GM21390 (cell line): Measurements from ENCODE around the gene CYP1A2.
"Not testable (repeated sequence)": the region's sequence is repeated elsewhere in the genome, so short reads cannot be mapped to it uniquely, and the experiment has no call there.

Source experiments
- ATAC-seq: cut with Tn5 transposase; IDR thresholded peaks from one replicate; pipeline ENCODE4 v1.9.1; 2021; ENCODE audit not compliant: unreplicated experiment

The CYP1A2 gene, protein sequence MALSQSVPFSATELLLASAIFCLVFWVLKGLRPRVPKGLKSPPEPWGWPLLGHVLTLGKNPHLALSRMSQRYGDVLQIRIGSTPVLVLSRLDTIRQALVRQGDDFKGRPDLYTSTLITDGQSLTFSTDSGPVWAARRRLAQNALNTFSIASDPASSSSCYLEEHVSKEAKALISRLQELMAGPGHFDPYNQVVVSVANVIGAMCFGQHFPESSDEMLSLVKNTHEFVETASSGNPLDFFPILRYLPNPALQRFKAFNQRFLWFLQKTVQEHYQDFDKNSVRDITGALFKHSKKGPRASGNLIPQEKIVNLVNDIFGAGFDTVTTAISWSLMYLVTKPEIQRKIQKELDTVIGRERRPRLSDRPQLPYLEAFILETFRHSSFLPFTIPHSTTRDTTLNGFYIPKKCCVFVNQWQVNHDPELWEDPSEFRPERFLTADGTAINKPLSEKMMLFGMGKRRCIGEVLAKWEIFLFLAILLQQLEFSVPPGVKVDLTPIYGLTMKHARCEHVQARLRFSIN

DNA sequence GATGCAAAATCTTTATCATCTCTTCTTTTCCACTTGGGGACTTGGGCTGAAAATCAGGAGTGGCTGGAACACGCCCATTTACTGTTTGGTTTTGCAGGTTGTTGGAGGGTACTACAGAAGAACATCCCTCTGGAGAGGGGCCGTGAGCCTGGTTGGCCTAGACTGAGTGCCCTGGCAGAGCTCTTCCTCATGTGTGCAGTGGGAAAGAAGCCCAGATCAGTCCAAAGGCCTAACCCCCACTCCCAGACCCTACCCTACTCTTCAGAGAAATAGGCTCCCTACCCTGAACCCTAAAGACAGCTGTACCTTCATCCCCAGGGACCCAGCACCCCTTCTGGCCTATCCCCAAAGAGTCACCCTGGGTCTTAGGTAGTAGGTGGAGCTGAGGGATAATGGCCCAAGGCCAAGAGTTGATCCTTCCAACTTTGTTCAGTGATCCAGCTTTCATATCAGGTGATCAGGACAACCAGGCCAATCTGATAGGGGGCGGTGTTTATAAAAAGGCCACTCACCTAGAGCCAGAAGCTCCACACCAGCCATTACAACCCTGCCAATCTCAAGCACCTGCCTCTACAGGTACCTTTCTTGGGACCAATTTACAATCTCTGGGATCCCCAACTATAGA, at the start of gene CYP1A2:
Gene CYP1A2 (plus strand): TSS at position 524 of the 625 bp plus-strand sequence. CDS start 894 bp downstream, outside the sequence.
- ATAC-seq = no peak

GRCh38 chr15:74709011-74709410, 39.6 kb upstream of the CYP1A2 start:
- no peak for ATAC-seq

GRCh38 chr15:74709892-74710291, 38.8 kb upstream of the CYP1A2 start:
- no peak for ATAC-seq

DNA sequence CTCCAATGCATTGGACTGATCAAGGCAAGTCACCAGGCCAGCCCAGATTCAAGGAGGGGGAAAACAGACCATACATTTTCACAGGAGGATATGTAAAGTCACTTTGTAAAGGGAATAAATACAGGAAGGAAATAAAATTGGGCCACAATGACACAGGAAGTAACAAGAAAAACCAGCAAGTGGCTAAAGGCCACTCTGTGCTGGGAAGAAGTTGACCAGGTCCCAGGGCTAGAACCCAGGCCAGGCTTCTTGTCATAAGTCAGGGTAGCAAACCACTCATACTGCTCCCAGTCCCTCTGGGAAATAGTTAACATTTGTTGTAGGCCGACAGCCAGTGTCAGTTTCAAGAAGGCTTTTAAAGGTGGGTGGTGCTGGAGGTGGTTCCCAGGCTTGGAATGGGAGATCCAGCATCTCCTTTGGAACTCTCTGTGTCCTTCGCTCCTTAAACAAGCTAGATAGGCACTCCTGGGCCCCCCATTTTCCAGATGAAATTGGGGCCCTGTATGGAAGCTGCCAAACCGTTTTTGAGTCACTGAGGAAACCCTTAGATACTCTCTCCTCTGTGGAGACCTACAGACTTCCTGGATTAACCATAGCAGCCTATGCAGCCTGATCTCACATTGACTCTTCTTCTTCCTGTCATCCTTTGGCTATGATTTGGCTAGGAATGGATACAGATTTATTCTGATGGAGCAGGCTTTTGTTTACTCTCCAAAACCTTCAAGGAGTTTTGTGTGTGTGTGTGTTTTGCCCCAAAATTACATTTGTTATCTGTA, 38.1 kb upstream of the CYP1A2 start:
- ATAC-seq = no peak

DNA sequence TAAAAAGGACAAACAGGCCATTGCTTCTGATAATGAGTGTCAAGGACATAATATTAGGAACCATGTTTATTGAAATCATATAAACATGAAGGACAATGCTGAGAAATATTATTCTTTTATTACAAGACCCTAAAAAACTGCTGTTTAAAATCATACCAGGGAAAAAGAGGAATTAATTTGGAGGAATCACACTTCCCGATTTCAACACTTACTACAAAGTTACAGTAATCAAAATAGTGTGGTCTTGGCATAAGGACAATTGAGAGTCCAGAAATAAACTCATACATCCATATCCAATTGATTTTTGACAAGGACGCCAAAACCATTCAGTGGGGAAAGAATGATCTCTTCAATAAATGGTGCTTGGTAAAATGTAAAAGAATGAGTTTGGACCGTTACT, 36.3 kb upstream of the CYP1A2 start:
- no peak for ATAC-seq

DNA sequence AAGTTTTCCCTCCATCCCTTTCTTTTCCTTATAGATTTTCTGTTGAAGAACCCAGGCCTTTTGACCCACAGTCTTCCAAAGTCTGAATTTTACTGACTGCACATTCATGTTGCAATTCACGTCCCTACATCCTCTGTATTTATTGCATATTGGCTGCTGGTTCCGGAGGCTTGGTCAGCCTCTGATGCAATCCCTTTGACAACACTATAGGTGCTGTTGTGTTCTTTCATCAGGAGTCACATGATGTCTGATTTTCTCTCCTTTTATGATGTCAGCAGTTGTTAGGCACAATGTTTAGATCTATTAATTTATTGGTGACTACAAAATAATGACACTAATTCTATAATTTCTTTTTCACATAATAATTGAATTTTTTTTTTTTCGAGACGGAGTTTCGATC, 32.0 kb upstream of the CYP1A2 start:
- ATAC-seq = no peak

DNA sequence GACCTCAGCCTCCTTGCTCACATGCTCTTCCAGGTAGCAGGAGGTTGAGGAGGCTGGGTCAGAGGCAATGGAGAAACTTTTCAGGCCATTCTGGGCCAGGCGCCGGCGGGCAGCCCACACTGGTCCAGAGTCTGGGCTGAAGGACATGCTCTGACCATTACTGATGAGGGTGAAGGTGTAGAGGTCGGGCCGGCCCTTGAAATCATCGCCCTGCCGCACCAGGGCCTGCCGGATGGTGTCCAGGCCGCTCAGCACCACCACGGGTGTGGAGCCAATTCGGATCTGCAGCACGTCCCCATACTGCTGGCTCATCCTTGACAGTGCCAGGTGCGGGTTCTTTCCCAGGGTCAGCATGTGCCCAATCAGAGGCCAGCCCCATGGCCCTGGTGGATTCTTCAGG, 26.1 kb upstream of the CYP1A2 start:
- ATAC-seq = no peak

- no peak for ATAC-seq
These were observed 25.5 kb upstream of the CYP1A2 start for GRCh38 chr15:74723187-74723586.

DNA sequence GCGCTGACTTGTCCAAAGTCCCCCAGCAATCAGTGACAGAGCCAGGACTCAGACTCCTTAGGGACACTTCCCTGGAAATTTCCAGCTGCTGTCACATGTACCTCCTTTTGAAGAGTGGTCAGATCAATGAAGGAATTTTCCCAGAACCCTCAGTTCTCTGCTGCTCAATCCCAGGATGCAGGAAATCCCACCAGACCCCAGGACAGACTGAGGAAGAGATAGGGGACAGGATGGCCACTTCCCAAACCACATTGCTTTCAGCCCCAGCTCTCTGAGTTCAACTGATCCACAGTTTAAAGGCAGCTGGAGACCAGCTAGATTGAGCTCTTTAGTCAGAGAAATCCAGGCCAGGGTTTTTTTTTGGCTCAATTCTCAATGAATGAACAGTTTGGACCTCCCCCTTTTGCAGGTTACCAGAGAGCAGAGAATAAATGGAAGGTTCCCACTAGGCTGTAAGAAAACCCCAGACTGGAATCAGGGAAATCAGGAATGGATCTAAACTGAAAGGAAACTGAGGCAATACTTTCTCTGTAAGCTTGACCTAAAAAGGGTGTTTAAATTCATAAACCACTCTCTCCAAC, 24.8 kb upstream of the CYP1A2 start:
- no peak for ATAC-seq

DNA sequence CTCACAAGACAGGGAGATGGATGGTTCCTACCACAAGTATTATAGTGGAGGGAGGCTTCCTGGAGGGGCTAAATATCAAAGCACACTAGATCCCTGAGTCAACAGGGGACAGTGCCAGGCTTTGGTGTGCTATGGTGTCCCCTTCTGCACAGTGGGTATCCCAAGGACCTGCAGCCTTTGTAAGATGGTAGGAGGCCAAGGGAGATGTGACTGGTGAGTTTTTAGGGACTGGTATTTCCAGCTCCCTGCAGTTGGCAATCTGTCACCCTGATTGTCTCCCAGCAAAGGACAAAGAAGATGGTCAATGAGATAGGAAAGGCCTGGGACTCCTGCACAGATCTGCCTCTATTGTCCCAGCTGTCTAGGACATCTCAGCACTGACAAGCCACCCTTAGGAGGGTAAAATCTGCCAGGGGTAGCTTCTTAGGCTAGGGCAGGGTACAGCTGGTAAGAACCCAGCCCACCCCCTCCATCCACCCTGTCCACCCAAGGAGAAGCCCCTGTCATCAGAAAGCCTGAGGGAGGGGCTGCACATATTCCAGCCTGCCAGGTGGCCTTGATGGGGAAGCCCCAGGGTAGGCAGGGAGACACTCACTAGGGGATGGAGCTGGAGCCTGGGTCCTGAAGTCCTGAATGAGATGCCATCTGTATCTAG, 23.9 kb upstream of the CYP1A2 start:
- ATAC-seq = no peak

DNA sequence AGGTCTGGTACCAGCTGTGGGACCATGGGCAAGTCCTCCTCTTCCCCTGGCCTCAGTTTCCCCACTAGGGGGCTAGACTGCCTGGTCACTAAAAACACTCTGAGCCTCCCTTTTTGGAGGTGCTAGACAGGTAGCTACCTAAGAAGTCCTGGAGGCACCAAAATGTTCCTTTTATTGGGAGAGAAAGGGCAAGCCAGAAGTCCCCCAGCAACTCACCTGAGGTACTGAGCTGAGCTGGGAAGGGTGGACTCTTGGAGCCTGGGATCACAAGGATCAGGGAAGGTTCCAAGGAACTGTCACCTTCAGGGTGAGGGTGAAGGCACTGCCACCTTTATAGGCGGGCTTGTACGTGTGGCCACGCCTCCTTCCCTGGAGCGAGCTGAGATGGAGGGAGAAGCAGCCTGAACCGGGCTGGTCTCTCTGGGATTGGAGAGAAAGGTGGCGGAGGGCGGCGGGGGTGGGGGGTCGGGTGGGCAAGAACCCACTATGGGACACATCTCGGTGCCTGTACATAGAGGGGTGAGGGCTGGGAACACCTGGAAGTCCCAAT, 23.3 kb upstream of the CYP1A2 start, which contains the start of gene CYP1A1:
Gene CYP1A1 (minus strand): TSS at position 304 of the 550 bp plus-strand sequence. CDS start 2,431 bp downstream, outside the sequence.
- ATAC-seq = no peak

DNA sequence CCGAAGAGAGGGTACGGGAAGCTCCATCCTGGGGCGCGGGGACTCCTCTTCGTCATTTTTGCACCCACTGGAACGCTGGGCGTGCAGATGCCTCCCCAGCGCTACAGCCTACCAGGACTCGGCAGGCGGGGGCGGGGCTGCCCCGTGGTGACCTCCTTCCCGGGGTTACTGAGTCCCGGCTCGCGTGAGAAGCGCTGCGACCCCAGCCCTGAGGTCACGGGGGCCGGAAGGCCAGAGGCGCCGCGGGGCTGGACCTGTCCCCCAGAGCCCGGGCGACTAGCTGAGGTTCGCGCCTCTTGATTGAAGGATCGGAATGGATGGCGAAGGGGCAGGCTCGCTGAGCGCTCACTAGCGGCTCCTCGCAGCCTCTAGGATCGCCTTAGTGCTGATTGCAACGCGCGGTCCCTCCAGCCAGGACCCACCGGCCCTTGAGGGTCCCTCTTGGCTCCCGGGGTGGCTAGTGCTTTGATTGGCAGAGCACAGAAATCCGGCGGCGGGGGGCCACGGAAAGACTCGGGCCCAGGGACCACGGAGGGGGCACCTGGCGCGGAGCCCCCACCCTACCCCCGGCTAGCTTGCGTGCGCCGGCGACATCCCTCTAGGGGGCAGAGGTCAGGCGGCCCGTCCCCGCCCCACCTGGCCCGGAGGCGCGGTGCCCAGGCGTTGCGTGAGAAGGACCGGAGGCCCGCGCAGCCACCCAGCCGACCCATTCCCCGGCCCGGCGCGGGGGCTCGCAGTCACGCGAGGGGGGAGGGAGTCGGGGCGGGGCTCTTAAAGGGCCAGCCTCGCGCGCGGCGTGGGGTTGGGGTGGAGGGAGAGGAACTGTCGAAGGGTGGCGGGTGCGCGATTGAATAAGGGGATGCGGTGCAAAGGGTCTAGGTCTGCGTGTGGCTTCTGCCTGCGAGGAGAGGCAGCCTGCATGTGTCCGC, 22.5 kb upstream of the CYP1A2 start:
- no peak for ATAC-seq

DNA sequence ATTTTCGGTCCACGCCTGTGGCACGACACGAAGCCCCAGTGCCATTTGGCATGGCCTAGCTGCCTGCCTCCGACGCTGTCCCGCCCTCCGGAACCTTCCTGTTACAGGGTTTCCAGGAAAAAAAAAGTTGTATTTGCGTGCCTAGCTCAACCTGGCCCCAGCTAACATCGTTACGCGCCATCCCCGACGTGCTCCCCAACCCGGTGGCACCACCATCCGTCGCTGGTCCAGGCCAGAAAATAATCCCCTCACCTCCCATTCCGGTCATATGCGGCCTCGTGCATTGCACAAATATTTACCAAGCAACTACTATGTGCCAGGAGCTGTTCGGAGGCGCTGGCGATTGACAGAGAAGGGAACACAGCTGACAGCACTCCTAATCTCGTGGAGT, 21.9 kb upstream of the CYP1A2 start:
- no peak for ATAC-seq

DNA sequence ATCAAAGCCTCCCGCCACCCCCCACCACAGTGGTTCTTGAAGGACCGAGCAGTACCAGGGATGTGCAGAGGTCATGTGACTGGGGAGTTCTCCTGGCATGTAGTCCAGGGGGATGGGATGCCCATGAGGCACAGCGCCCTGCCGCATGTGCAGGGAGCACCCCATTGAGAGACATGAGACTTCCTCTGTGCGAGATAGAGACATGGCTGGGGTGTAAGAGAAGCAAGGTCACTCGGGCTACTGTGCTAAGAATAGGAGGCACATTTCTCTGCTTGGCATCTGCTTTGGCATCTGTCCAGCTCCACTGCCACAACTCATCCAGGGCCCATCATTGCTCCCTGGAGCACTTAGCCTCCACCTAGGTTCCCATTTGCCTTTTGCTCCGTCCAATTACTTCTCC, 20.9 kb upstream of the CYP1A2 start:
- no peak for ATAC-seq

GRCh38 chr15:74728699-74729098, 19.9 kb upstream of the CYP1A2 start:
- not testable (repeated sequence) for ATAC-seq

DNA sequence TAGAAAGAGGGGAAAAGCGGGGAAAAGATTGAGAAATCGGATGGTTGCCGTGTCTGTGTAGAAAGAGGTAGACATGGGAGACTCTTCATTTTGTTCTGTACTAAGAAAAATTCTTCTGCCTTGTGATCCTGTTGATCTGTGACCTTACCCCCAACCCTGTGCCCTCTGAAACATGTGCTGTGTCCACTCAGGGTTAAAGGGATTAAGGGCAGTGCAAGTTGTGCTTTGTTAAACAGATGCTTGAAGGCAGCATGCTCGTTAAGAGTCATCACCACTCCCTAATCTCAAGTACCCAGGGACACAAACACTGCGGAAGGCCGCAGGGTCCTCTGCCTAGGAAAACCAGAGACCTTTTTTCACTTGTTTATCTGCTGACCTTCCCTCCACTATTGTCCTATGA, 19.3 kb upstream of the CYP1A2 start:
- ATAC-seq = not testable (repeated sequence)

GRCh38 chr15:74730619-74731316, 17.9 kb upstream of the CYP1A2 start:
- ATAC-seq = no peak

GRCh38 chr15:74732846-74733245, 15.8 kb upstream of the CYP1A2 start:
- ATAC-seq = no peak

DNA sequence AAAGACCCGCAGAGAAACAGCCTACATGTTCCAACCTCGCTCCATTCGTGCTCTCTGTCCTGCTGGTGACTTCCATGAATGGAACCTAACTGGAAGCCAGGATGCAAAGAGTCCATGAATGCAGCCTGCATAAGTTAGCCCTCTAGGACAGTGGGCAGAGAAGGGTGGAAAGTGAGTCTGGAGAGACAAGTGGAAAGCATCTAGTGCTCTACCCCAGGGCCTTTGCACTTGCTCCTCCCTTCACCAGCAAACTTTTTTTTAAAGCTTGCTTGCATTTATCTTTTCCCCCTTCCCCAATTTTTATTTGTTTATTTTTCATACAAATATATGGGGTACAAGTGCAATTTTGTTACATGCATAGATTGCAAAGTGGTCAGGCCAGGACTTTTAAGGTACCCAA, 15.4 kb upstream of the CYP1A2 start:
- no peak for ATAC-seq
